K562 (cell line): ENCODE results near the gene CTNS. TPM values are rescaled to one million over a fixed set of nuclear protein-coding genes. Genes with fewer than 3 reads are reported as not detected.
A peak's percentile ranks its signal among the peaks of the same experiment; 100 is the strongest.

ENCODE experiments used
- CREBBP ChIP-seq: IDR thresholded peaks from one replicate; pipeline ENCODE4 v1.6.1; 2012; ENCODE audit warnings: low read depth, mild to moderate bottlenecking, control low read depth, inconsistent platforms, low read length
- DIDO1 ChIP-seq: fragments of 450-650 bp; IDR thresholded peaks from 2 replicates; pipeline ENCODE4 v1.6.1; 2016; ENCODE audit warnings: low read depth, missing biosample characterization, missing genetic modification characterization
- GABPB1 ChIP-seq: sonication (generic); formaldehyde crosslinking; IDR thresholded peaks from 2 replicates; pipeline ENCODE4 v1.8.0; 2022; ENCODE audit warnings: mild to moderate bottlenecking, missing genetic modification reagents
- KLF1 ChIP-seq: fragments of 450-650 bp; IDR thresholded peaks from 2 replicates; pipeline ENCODE4 v1.6.1; 2016; ENCODE audit warnings: missing genetic modification characterization, missing compliant biosample characterization
- MYC ChIP-seq, 2 experiments: fragments of 250-450 bp in 1 of 2; sonication (Bioruptor Pico) in 1 of 2; IDR thresholded peaks; 2 replicates each; pipeline versions ENCODE4 v1.5.1 to v1.6.1; 2012 to 2021; ENCODE audit warnings: low read depth in 2 of 2, borderline replicate concordance in 1 of 2, improper control_type of control experiment in 1 of 2, low read length in 1 of 2, mild to moderate bottlenecking in 1 of 2, moderate library complexity in 1 of 2
- NFE2L1 ChIP-seq: fragments of 450-650 bp; IDR thresholded peaks from 2 replicates; pipeline ENCODE4 v1.6.1; 2016; ENCODE audit warnings: missing genetic modification characterization, low read depth, mild to moderate bottlenecking, missing compliant biosample characterization, moderate library complexity, borderline replicate concordance
- NONO ChIP-seq, 2 experiments: fragments of 200-400 bp in 1 of 2; fragments of 450-650 bp in 1 of 2; formaldehyde crosslinking in 1 of 2; IDR thresholded peaks; 2 replicates each; pipeline ENCODE4 v1.6.1; 2017; ENCODE audit warnings: low read depth in 2 of 2, mild to moderate bottlenecking in 2 of 2, moderate library complexity in 2 of 2, low read length in 1 of 2
- PHF20 ChIP-seq: fragments of 450-650 bp; IDR thresholded peaks from 2 replicates; pipeline ENCODE4 v1.6.1; 2018; ENCODE audit not compliant: partially characterized antibody
- POLR3A ChIP-seq: IDR thresholded peaks from 2 replicates; pipeline ENCODE4 v1.6.1; 2011; ENCODE audit warnings: borderline replicate concordance, mild to moderate bottlenecking, moderate library complexity; ENCODE audit not compliant: insufficient read length, insufficient read depth; ENCODE audit errors: extremely low read depth
- STAG1 ChIP-seq: sonication (generic); formaldehyde crosslinking; IDR thresholded peaks from 2 replicates; pipeline ENCODE4 v1.5.0; 2020; ENCODE audit warnings: missing genetic modification reagents, borderline replicate concordance
- TAF1 ChIP-seq: IDR thresholded peaks from 2 replicates; pipeline ENCODE4 v1.6.1; 2011; ENCODE audit warnings: mild to moderate bottlenecking, low read length, moderate library complexity; ENCODE audit not compliant: insufficient read depth, control insufficient read depth, severe bottlenecking; ENCODE audit errors: extremely low read depth
- TFE3 ChIP-seq: fragments of 450-650 bp; formaldehyde crosslinking; IDR thresholded peaks from 2 replicates; pipeline ENCODE4 v1.4.0; 2020; ENCODE audit warnings: mild to moderate bottlenecking, mixed read lengths
- ZKSCAN1 ChIP-seq: fragments of 150-350 bp; IDR thresholded peaks from 2 replicates; pipeline ENCODE4 v1.6.1; 2016; ENCODE audit warnings: low read depth, low read length
- ZNF280B ChIP-seq: fragments of 250-450 bp; sonication (Bioruptor Pico); IDR thresholded peaks from 2 replicates; pipeline ENCODE4 v1.5.1; 2021; ENCODE audit warnings: mild to moderate bottlenecking
- ZNF408 ChIP-seq: fragments of 250-450 bp; sonication (Bioruptor Pico); IDR thresholded peaks from 2 replicates; pipeline ENCODE4 v1.4.0; 2020; ENCODE audit warnings: low read depth, mild to moderate bottlenecking, moderate library complexity
- ZNF778 ChIP-seq: fragments of 450-650 bp; formaldehyde crosslinking; IDR thresholded peaks from 2 replicates; pipeline ENCODE4 v1.4.0; 2020; ENCODE audit warnings: mild to moderate bottlenecking, moderate library complexity
- polyA plus RNA-seq, 8 experiments: library from polyadenylated mRNA; depleted of rRNA in 4 of 8; stranded (reverse) in 5 of 8; unstranded in 3 of 8; fragments of >200 nt; fragmentation: Nextera tagmentation in 2 of 8; fragmentation: Illumina TruSeq in 1 of 8; extraction: Ambion mirVana in 2 of 8; extraction: Trizol in 1 of 8; gene quantifications; 2 replicates each; pipeline versions ENCODE4 v1.2.1 to v1.2.3, GENCODE V29; 2011 to 2014; ENCODE audit warnings: inconsistent platforms in 1 of 8, missing spikeins in 1 of 8
- total RNA-seq, 7 experiments: library from RNA; depleted of rRNA in 6 of 7; stranded (reverse); fragments of >200 nt in 6 of 7; fragmentation: Illumina TruSeq in 2 of 7; extraction: Trizol in 2 of 7; gene quantifications; 2 replicates each; pipeline versions ENCODE4 v1.2.1 to v1.2.3, GENCODE V29; 2011 to 2021; ENCODE audit warnings: low replicate concordance in 1 of 7
- TF ChIP-seq, protein P1 (sequence below), 2 experiments: fragments of 450-650 bp in 1 of 2; IDR thresholded peaks; 2 replicates each; pipeline ENCODE4 v1.6.1; 2011 to 2017; ENCODE audit warnings: low read depth in 2 of 2, antibody characterized with exemption in 1 of 2, borderline replicate concordance in 1 of 2, low read length in 1 of 2, mild to moderate bottlenecking in 1 of 2, mixed read lengths in 1 of 2; ENCODE audit not compliant: control insufficient read depth in 1 of 2
- TF ChIP-seq, protein P2 (sequence below), 3 experiments: fragments of 200-800 bp in 1 of 3; sonication (Bioruptor generic) in 1 of 3; sonication (generic) in 1 of 3; formaldehyde crosslinking in 1 of 3; IDR thresholded peaks; 2 replicates each; pipeline versions ENCODE4 v1.6.1 to v1.8.0; 2016 to 2022; ENCODE audit warnings: mild to moderate bottlenecking in 2 of 3, missing compliant biosample characterization in 2 of 3, missing genetic modification characterization in 2 of 3, missing genetic modification reagents in 1 of 3

CTNS gene
- total and polyA plus RNA-seq, 9 of the 15 experiments (the other 6 are each of a cell fraction or from before 2014, with no cell fraction given), result 0.66 to 8.4 (median 4.9) TPM

- TF ChIP-seq, protein P1, sequence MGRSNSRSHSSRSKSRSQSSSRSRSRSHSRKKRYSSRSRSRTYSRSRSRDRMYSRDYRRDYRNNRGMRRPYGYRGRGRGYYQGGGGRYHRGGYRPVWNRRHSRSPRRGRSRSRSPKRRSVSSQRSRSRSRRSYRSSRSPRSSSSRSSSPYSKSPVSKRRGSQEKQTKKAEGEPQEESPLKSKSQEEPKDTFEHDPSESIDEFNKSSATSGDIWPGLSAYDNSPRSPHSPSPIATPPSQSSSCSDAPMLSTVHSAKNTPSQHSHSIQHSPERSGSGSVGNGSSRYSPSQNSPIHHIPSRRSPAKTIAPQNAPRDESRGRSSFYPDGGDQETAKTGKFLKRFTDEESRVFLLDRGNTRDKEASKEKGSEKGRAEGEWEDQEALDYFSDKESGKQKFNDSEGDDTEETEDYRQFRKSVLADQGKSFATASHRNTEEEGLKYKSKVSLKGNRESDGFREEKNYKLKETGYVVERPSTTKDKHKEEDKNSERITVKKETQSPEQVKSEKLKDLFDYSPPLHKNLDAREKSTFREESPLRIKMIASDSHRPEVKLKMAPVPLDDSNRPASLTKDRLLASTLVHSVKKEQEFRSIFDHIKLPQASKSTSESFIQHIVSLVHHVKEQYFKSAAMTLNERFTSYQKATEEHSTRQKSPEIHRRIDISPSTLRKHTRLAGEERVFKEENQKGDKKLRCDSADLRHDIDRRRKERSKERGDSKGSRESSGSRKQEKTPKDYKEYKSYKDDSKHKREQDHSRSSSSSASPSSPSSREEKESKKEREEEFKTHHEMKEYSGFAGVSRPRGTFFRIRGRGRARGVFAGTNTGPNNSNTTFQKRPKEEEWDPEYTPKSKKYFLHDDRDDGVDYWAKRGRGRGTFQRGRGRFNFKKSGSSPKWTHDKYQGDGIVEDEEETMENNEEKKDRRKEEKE (IDR thresholded peaks at IDR 0.05; ENCODE audit: borderline replicate concordance in 1 of 2, control insufficient read depth in 1 of 2, low read depth in 2 of 2, low read length in 1 of 2), result no peak
- TF ChIP-seq NFE2L1, result no peak
- no peak for TF ChIP-seq ZNF280B (CRISPR knock-in tag)
- TF ChIP-seq GABPB1 (CRISPR knock-in tag), result peak; percentile 17; the same call in 1 of the 2 replicates
- no peak for TF ChIP-seq NONO (IDR thresholded peaks at IDR 0.05; ENCODE audit: low read depth in 2 of 2, low read length in 1 of 2)
- TF ChIP-seq ZKSCAN1, result no peak
- TF ChIP-seq DIDO1 (tag), result no peak
- no peak for TF ChIP-seq STAG1
- no peak for TF ChIP-seq TFE3
- no peak for TF ChIP-seq PHF20
- TF ChIP-seq TAF1, result peak; percentile 27
- TF ChIP-seq MYC (IDR thresholded peaks at IDR 0.05; ENCODE audit: low read depth, low read length), result peak; percentile 95
- TF ChIP-seq MYC (CRISPR knock-in tag; IDR thresholded peaks at IDR 0.05; ENCODE audit: borderline replicate concordance, low read depth), result no peak
- TF ChIP-seq, protein P2, sequence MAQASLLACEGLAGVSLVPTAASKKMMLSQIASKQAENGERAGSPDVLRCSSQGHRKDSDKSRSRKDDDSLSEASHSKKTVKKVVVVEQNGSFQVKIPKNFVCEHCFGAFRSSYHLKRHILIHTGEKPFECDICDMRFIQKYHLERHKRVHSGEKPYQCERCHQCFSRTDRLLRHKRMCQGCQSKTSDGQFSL (CRISPR knock-in tag; IDR thresholded peaks at IDR 0.05), result no peak
- TF ChIP-seq, protein P2 (tag; IDR thresholded peaks at IDR 0.05), result no peak
- TF ChIP-seq ZNF778 (CRISPR knock-in tag), result no peak
- no peak for TF ChIP-seq POLR3A
- TF ChIP-seq KLF1 (tag), result no peak
- no peak for TF ChIP-seq CREBBP
- TF ChIP-seq ZNF408 (CRISPR knock-in tag), result no peak
Measured at GRCh38 chr17:3639981-3640596, 3.5 kb downstream of the CTNS start (continued).
